ENCODE results near the gene WWOX. TPM values are rescaled to one million over a fixed set of nuclear protein-coding genes. Genes with fewer than 3 reads are reported as not detected.

The WWOX gene
- total and polyA plus RNA-seq, 2 donors = 15.4 to 23.9 TPM

- Histone ChIP-seq H3K4me3 (ENCODE audit: low read length in 2 of 2) (no peak overlapping the region), H3K9me3 (ENCODE audit: control insufficient read depth in 2 of 2, insufficient read depth in 1 of 2, low read length in 1 of 2) (no peaks in the 10 kb centered on the region), H3K27me3 (ENCODE audit: control insufficient read depth in 2 of 2, insufficient read depth in 1 of 2, low read length in 1 of 2) (no peaks in the 10 kb centered on the region), H3K27ac (ENCODE audit: low read depth in 1 of 2, low read length in 1 of 2) (no peak overlapping the region), H3K4me1 (ENCODE audit: control insufficient read depth in 2 of 2, insufficient read depth in 2 of 2, low read length in 2 of 2) (no peaks in the 10 kb centered on the region), H3K36me3 (ENCODE audit: control insufficient read depth in 2 of 2, insufficient read depth in 2 of 2, low read length in 1 of 2) (no peaks in the 10 kb centered on the region)
- 89% methylated on average over 5 of the region's 5 CpGs for WGBS
- DNase-seq (ENCODE audit: low read depth in 6 of 9, low spot score in 9 of 9) = no peak
Observed at GRCh38 chr16:78655331-78656113, 556.1 kb downstream of the WWOX start.

- no peak for DNase-seq (ENCODE audit: low read depth in 6 of 9, low spot score in 9 of 9)
- Histone ChIP-seq H3K27me3 (ENCODE audit: control insufficient read depth in 2 of 2, insufficient read depth in 1 of 2, low read length in 1 of 2) (no peaks in the 10 kb centered on the region), H3K9me3 (ENCODE audit: control insufficient read depth in 2 of 2, insufficient read depth in 1 of 2, low read length in 1 of 2) (no peaks in the 10 kb centered on the region), H3K36me3 (ENCODE audit: control insufficient read depth in 2 of 2, insufficient read depth in 2 of 2, low read length in 1 of 2) (no peaks in the 10 kb centered on the region), H3K4me3 (ENCODE audit: low read length in 2 of 2) (no peak overlapping the region), H3K4me1 (ENCODE audit: control insufficient read depth in 2 of 2, insufficient read depth in 2 of 2, low read length in 2 of 2) (no peaks in the 10 kb centered on the region), H3K27ac (ENCODE audit: low read depth in 1 of 2, low read length in 1 of 2) (no peak overlapping the region)
- WGBS = 86% methylated on average over 10 of the region's 10 CpGs
Observed at GRCh38 chr16:78656887-78657286, 557.4 kb downstream of the WWOX start.

- H3K36me3 ChIP-seq (ENCODE audit: control insufficient read depth in 2 of 2, insufficient read depth in 2 of 2, low read length in 1 of 2) = no peaks in the 10 kb centered on the region
- 65% methylated on average over 9 of the region's 9 CpGs for WGBS
Observed at GRCh38 chr16:78659216-78659615, 559.8 kb downstream of the WWOX start.

GRCh38 chr16:78659668-78660217 lies 560.3 kb downstream of the WWOX start:
- H3K36me3 ChIP-seq (ENCODE audit: control insufficient read depth in 2 of 2, insufficient read depth in 2 of 2, low read length in 1 of 2) = no peaks in the 10 kb centered on the region
- H3K27ac ChIP-seq (ENCODE audit: low read depth in 1 of 2, low read length in 1 of 2) = no peak overlapping the region
- H3K27me3 ChIP-seq (ENCODE audit: control insufficient read depth in 2 of 2, insufficient read depth in 1 of 2, low read length in 1 of 2) = no peaks in the 10 kb centered on the region
- no peaks in the 10 kb centered on the region for H3K4me1 ChIP-seq (ENCODE audit: control insufficient read depth in 2 of 2, insufficient read depth in 2 of 2, low read length in 2 of 2)
- 55% methylated on average over 3 of the region's 3 CpGs for WGBS
- no peak overlapping the region for H3K4me3 ChIP-seq (ENCODE audit: low read length in 2 of 2)
- H3K9me3 ChIP-seq (ENCODE audit: control insufficient read depth in 2 of 2, insufficient read depth in 1 of 2, low read length in 1 of 2) = no peaks in the 10 kb centered on the region
- no peak for DNase-seq (ENCODE audit: low read depth in 6 of 9, low spot score in 9 of 9)

More at GRCh38 chr16:78659216-78659615, 559.8 kb downstream of the WWOX start:
- H3K27me3 ChIP-seq (ENCODE audit: control insufficient read depth in 2 of 2, insufficient read depth in 1 of 2, low read length in 1 of 2) = no peaks in the 10 kb centered on the region
- H3K9me3 ChIP-seq (ENCODE audit: control insufficient read depth in 2 of 2, insufficient read depth in 1 of 2, low read length in 1 of 2) = no peaks in the 10 kb centered on the region
- H3K4me3 ChIP-seq (ENCODE audit: low read length in 2 of 2) = no peak overlapping the region
- no peak for DNase-seq (ENCODE audit: low read depth in 6 of 9, low spot score in 9 of 9)
- H3K27ac ChIP-seq (ENCODE audit: low read depth in 1 of 2, low read length in 1 of 2) = no peak overlapping the region
- no peaks in the 10 kb centered on the region for H3K4me1 ChIP-seq (ENCODE audit: control insufficient read depth in 2 of 2, insufficient read depth in 2 of 2, low read length in 2 of 2)

GRCh38 chr16:78660795-78661194 lies 561.3 kb downstream of the WWOX start:
- Histone ChIP-seq H3K9me3 (ENCODE audit: control insufficient read depth in 2 of 2, insufficient read depth in 1 of 2, low read length in 1 of 2) (no peaks in the 10 kb centered on the region), H3K36me3 (ENCODE audit: control insufficient read depth in 2 of 2, insufficient read depth in 2 of 2, low read length in 1 of 2) (no peaks in the 10 kb centered on the region), H3K27me3 (ENCODE audit: control insufficient read depth in 2 of 2, insufficient read depth in 1 of 2, low read length in 1 of 2) (no peaks in the 10 kb centered on the region), H3K27ac (ENCODE audit: low read depth in 1 of 2, low read length in 1 of 2) (no peak overlapping the region), H3K4me3 (ENCODE audit: low read length in 2 of 2) (no peak overlapping the region), H3K4me1 (ENCODE audit: control insufficient read depth in 2 of 2, insufficient read depth in 2 of 2, low read length in 2 of 2) (no peaks in the 10 kb centered on the region)
- WGBS = 99% methylated on average over 1 of the region's 1 CpG
- no peak for DNase-seq (ENCODE audit: low read depth in 6 of 9, low spot score in 9 of 9)

GRCh38 chr16:78663690-78664089 lies 564.2 kb downstream of the WWOX start:
- no peaks in the 10 kb centered on the region for H3K4me1 ChIP-seq (ENCODE audit: control insufficient read depth in 2 of 2, insufficient read depth in 2 of 2, low read length in 2 of 2)
- no peak for DNase-seq (ENCODE audit: low read depth in 6 of 9, low spot score in 9 of 9)
- 96% methylated on average over 5 of the region's 5 CpGs for WGBS
- no peaks in the 10 kb centered on the region for H3K9me3 ChIP-seq (ENCODE audit: control insufficient read depth in 2 of 2, insufficient read depth in 1 of 2, low read length in 1 of 2)
- no peak overlapping the region for H3K27ac ChIP-seq (ENCODE audit: low read depth in 1 of 2, low read length in 1 of 2)
- H3K4me3 ChIP-seq (ENCODE audit: low read length in 2 of 2) = no peak overlapping the region
- H3K27me3 ChIP-seq (ENCODE audit: control insufficient read depth in 2 of 2, insufficient read depth in 1 of 2, low read length in 1 of 2) = no peaks in the 10 kb centered on the region
- no peaks in the 10 kb centered on the region for H3K36me3 ChIP-seq (ENCODE audit: control insufficient read depth in 2 of 2, insufficient read depth in 2 of 2, low read length in 1 of 2)

- H3K4me1 ChIP-seq (ENCODE audit: control insufficient read depth in 2 of 2, insufficient read depth in 2 of 2, low read length in 2 of 2) = no peaks in the 10 kb centered on the region
- H3K4me3 ChIP-seq (ENCODE audit: low read length in 2 of 2) = no peak overlapping the region
- WGBS = 97% methylated on average over 19 of the region's 19 CpGs
- no peak overlapping the region for H3K27ac ChIP-seq (ENCODE audit: low read depth in 1 of 2, low read length in 1 of 2)
- H3K36me3 ChIP-seq (ENCODE audit: control insufficient read depth in 2 of 2, insufficient read depth in 2 of 2, low read length in 1 of 2) = no peaks in the 10 kb centered on the region
- DNase-seq (ENCODE audit: low read depth in 6 of 9, low spot score in 9 of 9) = no peak
- no peaks in the 10 kb centered on the region for H3K27me3 ChIP-seq (ENCODE audit: control insufficient read depth in 2 of 2, insufficient read depth in 1 of 2, low read length in 1 of 2)
- H3K9me3 ChIP-seq (ENCODE audit: control insufficient read depth in 2 of 2, insufficient read depth in 1 of 2, low read length in 1 of 2) = no peaks in the 10 kb centered on the region
Observed at GRCh38 chr16:78664811-78665772, 565.6 kb downstream of the WWOX start.

GRCh38 chr16:78666318-78666717 lies 566.9 kb downstream of the WWOX start:
- WGBS = 96% methylated on average over 4 of the region's 4 CpGs
- H3K4me1 ChIP-seq (ENCODE audit: control insufficient read depth in 2 of 2, insufficient read depth in 2 of 2, low read length in 2 of 2) = no peaks in the 10 kb centered on the region

GRCh38 chr16:78667675-78668074 lies 568.2 kb downstream of the WWOX start:
- H3K27ac ChIP-seq (ENCODE audit: low read depth in 1 of 2, low read length in 1 of 2) = no peak overlapping the region
- DNase-seq (ENCODE audit: low read depth in 6 of 9, low spot score in 9 of 9) = no peak
- no peaks in the 10 kb centered on the region for H3K36me3 ChIP-seq (ENCODE audit: control insufficient read depth in 2 of 2, insufficient read depth in 2 of 2, low read length in 1 of 2)
- H3K27me3 ChIP-seq (ENCODE audit: control insufficient read depth in 2 of 2, insufficient read depth in 1 of 2, low read length in 1 of 2) = no peaks in the 10 kb centered on the region
- no peaks in the 10 kb centered on the region for H3K4me1 ChIP-seq (ENCODE audit: control insufficient read depth in 2 of 2, insufficient read depth in 2 of 2, low read length in 2 of 2)
- no peaks in the 10 kb centered on the region for H3K9me3 ChIP-seq (ENCODE audit: control insufficient read depth in 2 of 2, insufficient read depth in 1 of 2, low read length in 1 of 2)
- H3K4me3 ChIP-seq (ENCODE audit: low read length in 2 of 2) = no peak overlapping the region
- 99% methylated on average over 5 of the region's 5 CpGs for WGBS

More at GRCh38 chr16:78666318-78666717, 566.9 kb downstream of the WWOX start:
- H3K27me3 ChIP-seq (ENCODE audit: control insufficient read depth in 2 of 2, insufficient read depth in 1 of 2, low read length in 1 of 2) = no peaks in the 10 kb centered on the region
- H3K27ac ChIP-seq (ENCODE audit: low read depth in 1 of 2, low read length in 1 of 2) = no peak overlapping the region
- H3K4me3 ChIP-seq (ENCODE audit: low read length in 2 of 2) = no peak overlapping the region
- H3K9me3 ChIP-seq (ENCODE audit: control insufficient read depth in 2 of 2, insufficient read depth in 1 of 2, low read length in 1 of 2) = no peaks in the 10 kb centered on the region
- no peak for DNase-seq (ENCODE audit: low read depth in 6 of 9, low spot score in 9 of 9)
- H3K36me3 ChIP-seq (ENCODE audit: control insufficient read depth in 2 of 2, insufficient read depth in 2 of 2, low read length in 1 of 2) = no peaks in the 10 kb centered on the region
